GM21717 (cell line): ENCODE results near the gene PRR5.

Source experiments
- ATAC-seq: cut with Tn5 transposase; IDR thresholded peaks from one replicate; pipeline ENCODE4 v1.9.1; 2021; ENCODE audit warnings: mild to moderate bottlenecking, moderate library complexity; ENCODE audit not compliant: unreplicated experiment

The PRR5 gene

DNA sequence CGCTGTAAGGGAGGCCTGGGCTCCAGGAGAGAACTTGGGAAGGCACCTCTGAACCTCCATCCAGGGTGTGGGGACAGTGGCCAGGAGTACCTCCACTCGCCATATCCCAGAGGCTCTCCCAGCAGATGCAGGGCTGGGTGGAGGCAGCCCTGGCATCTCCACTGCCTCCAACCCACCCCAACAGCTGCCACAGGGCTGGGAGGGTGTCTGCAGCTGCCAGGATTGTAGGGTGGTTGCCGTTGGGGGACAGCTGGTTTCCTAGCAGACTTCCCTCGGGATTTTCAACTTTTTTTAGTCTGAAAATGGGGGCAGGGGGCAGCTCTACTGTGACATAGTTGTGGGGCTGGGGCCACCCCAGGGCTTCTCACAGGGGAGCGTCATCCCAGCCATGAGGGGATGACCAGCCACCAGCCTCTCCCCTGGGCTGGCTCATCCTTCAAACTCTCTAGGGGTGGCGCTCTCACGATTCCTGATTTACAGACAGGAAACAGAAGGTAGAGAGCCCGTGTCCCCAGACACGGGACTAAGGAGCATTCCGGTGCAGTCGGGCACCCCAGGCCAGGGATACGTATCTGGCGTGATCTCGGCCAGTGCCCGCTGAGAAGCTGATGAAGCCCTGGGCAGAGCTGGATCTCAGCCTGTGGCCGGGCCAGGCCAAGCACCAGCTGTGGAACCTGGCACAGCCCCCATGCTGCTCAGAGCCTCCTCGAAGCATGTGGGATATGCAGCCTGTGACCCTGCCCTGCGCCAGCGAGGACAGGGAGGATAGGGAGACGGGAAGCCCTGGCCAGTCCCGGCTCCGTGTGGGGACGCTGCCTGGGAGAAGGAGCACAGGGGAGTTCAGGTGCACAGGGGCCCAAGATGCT lies 9.9 kb downstream of the PRR5 start:
- ATAC-seq, result no peak

DNA sequence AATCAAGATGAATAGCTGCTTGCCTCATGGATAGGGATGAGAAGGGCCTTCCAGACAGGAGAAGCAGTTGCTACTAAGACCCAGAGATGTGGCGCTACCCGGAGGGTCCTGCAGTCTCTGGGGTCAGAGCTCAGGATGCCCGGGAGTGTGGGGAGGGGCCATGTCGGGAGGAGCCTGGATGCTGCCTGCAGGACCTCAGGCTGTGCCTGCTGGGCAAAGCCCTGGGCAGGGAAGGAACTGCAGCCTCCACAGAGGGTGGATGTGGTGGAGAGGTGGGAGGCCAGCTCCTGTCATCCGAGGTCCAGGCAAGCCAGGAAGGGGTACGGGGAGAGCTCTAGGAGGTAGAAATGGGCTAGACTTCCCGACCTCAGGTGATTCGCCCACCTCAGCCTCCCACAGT lies 11.0 kb downstream of the PRR5 start:
- ATAC-seq, result no peak

DNA sequence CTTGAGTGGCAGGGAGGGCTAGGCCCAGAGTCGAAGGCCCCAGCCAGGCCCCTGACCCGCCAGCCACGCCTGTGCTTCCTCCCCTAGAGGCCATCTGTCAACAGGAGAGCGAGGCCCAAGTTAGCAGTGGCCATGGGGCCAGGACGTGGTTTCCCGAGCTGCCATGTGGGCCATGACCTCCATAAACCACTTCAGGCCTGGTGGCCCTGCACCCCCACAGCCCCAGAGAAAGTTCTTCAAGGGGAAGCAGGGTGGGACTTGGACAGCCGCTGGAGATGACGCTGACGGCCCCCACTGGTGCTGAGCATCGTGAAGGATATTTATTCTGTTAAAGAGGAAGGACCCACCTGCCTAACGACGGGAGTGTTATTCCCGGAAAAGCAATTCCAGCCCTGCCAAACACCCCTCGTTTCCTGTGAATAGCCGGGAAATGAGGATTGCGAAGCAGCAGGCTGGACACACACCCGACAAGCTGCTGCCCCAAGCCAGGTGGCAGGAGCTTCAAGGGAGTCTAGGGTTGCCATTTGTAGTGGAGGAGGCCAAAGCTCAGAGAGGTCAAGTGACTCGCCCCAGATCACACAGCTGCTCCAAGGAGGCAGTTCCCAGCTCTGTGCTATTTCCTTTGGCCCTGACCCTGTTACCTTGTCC lies 12.8 kb downstream of the PRR5 start:
- ATAC-seq, result no peak

DNA sequence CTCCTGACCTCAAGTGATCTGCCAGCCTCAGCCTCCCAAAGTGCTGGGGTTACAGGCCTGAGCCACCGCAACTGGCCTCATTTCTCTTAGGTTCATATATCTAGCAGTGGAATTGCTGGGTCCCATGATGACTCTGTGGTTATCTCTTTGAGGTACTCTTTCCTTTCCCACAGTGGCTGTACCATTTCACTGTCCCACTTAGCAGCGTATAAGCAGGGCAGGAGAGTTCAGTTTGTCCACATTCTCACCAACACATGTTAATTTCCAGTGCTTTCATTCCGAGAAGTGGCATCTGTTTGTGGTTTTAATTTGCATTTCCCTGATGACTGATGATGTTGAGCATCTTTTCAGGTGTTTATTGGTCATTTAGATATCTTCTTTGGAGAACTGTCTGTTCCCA lies 16.4 kb downstream of the PRR5 start:
- ATAC-seq, result no peak

DNA sequence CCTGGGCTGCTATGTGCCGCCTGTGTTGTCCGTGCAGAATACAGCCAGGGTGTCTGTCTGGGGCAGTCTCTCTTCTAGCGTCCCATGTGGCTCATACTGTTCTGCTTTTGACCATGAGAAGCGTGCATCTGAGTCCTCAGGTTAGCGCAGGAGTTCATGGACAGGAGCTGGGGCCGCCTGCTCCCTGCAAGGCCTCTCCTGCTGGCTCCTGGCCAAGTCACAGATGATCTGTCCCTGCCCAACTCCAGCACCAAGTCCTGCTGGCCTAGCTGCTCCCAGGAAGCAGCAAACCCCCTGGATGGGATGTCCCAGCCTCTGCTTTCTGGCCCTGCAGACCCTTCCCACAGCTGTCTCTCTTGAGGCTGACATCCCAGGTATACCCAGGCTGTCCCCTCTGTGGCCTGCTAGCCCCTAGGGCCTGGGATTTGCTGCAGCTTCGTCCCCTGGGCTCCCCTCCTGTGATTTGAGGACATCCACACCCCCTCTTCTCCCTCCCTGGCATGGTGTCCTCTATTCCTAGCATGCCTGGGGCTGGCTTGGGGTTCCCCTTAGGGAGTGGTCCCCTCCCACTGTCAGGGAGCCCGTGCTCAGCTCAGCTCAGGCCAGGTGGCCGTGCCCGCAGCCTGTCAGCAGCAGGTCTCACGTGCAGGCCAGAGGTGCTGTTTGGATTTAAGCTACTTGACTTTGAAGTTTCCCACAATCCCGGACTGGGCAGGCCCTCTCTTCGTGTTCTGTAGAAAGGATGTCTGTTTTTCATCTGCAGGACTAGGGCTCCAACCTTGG lies 17.8 kb downstream of the PRR5 start:
- no peak for ATAC-seq

DNA sequence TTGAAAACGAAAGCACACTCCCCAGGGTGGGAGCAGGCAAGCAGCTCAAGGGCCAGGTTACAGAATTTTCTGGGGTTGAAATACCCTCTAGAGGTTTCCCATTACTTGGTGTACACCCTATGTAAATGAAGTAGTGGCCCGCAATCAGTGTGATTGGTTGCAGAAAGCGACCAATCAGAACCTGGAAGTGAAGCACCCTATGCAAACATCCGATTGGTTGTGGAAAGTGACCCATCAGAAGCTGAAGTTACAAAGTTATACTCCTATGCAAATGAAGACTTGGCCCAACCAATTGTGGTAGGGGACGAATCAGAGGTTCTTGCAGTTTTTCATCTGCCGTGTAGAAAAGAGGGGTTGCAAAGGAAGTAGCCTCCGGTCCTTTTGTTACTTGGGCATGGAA lies 19.2 kb downstream of the PRR5 start:
- no peak for ATAC-seq

DNA sequence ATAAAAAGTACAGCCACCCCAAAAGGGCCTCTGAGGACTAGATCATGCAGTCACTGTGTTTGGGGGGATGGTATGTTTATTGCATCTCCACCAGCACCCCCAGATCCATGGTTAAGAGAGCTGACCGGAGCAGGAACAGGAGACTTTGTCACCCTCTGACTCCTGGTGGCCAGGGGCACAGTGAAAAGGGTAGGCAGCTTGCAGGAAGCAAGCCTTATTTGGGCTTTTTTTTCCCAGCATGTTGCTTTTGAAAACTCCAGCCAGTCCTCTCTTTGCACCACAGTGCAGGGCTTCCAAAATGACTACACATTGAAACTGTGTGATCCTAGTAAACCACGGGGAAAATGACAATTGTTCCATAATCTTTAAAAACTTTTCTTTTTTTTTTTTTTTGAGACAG lies 20.6 kb downstream of the PRR5 start:
- no peak for ATAC-seq

DNA sequence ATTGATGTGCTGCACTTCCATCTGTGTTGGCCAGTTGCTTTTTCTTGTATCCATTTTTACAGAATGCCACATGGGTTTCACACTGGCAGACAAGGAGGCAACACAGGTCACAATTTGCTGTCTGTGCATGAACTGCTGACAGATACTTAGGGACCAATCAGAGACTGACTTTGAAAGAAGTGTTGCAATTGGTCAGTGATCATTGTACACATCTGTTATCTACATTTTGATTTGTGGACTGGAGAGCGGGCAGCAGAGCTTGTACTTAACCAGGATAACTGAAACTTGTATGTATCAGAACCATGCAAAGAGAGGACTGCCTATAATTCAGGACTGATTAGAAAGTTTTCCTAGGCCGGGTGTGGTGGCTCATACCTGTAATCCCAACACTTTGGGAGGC lies 21.8 kb downstream of the PRR5 start:
- ATAC-seq, result no peak

DNA sequence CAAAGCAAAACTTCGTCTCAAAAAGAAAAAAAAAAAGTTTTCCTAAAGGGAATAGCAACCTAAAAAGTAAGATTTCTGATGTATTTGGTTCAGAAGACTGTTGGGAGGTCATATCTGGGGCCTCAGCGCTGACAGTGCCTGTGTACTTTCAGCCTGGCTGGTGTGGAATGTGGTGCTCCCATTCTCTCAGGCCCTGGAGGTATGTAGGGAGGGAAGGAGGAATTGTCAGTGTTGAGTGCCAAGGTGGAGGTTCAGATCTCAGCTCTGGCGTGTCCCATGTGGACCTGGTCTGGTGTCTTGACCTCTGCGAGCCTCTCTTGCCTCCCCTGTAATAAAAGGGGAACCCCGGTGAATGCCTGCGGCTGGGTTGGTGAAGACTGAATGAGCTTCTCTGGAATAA lies 22.4 kb downstream of the PRR5 start:
- no peak for ATAC-seq

DNA sequence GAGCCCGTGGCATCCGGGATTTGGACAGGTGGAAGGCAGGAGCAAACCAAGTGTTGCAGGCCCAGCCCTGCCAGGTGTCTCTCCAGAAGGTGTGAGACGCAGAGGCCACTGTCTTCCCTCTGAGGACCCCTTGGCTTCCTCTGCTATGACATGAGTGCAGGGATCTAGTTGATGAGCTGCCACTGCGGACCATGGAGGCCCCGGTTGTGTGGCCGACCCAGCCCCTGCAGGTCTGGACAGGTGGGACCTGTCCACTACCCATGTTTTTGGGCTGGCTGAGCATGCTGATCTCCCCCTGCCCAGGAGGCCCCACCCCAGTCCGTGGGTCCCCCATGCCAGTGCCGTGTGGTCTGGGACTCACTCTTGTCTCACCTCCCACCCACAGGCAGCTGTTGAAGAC lies 22.9 kb downstream of the PRR5 start:
- no peak for ATAC-seq

DNA sequence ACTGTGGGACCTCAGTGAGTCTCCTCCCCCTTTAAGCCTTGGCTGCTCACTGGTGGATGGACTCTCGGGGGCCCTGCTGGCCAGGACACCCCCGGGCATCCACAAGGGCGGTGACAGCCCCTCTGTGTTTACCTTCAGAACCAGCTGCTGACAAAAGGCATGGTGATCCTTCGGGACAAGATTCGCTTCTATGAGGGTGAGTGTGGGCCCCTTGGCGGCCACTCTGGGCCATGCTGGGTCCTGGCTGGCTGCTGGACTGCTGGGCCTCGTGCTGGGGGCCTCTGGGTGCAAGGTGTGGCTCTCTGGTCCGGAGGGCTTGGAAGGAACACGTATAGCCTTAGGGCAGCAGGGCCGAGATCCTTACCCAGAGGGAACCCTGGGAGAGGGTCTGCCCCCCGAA lies 24.4 kb downstream of the PRR5 start:
- ATAC-seq, result no peak

DNA sequence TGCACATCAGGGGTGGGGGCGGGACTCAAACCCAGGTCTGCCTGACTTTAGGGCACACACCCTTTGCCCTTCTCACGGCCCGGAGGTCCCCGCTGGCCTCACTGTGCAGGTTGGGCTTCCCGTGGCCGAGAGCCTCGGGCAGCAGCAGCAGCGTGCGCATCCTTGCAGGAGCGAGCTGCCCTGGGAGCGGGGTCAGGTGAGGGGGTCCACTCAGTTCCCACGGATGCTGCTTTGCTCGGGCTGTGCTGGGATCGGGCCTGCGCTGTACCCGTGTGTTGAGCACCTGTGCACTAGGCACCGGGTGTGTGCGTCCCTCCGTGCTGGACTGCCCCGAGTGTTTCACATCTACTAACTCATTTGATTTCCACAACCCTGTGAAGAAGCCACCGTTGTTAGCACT lies 25.1 kb downstream of the PRR5 start:
- ATAC-seq, result no peak

DNA sequence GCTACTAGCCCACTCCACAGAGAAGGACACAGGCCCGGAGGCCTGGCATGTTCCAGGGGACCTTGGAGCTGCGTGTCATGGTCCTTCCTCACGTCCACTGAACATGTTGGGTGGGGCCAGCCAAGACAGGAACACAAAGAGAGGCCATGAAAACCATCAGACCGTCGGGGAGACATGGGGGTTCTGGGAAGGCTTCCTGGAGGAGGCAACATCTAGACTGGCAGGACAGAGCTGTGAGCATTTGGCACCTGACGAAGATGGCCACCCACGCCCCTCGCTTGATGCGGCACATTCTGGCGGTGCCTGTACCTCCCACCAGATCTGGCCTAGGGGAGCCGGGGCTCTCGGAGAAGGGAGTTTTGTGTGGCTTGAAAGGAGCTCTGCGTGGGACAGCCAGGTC lies 25.7 kb downstream of the PRR5 start:
- ATAC-seq, result no peak

DNA sequence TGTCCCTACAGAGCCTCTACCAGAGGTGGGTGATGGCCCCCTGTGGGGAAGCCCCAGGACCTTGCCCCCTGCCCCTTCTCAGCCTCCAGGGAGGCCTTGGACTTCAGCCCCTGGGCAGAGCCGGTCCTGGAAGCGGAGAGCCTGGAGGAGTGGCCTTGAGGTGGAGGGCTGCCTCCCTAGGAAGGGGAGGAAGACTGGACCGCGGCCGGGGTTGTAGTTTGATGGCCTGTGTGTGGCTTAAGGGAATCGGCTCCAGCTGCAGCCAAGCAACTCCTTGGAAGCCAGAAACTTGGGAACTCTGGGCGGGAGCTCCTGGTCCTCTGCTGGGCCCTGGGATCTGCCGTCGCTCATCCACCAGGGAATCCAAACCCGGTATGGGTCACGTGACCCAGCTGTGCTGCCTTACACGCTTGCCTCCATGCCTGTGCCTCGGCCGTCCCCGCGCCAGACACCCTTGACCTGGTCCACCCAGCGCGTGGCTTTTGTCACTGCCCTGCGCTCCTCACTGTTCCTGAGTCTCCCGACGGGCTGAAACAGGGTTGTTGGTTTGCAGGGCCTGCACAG lies 26.8 kb downstream of the PRR5 start:
- no peak for ATAC-seq

DNA sequence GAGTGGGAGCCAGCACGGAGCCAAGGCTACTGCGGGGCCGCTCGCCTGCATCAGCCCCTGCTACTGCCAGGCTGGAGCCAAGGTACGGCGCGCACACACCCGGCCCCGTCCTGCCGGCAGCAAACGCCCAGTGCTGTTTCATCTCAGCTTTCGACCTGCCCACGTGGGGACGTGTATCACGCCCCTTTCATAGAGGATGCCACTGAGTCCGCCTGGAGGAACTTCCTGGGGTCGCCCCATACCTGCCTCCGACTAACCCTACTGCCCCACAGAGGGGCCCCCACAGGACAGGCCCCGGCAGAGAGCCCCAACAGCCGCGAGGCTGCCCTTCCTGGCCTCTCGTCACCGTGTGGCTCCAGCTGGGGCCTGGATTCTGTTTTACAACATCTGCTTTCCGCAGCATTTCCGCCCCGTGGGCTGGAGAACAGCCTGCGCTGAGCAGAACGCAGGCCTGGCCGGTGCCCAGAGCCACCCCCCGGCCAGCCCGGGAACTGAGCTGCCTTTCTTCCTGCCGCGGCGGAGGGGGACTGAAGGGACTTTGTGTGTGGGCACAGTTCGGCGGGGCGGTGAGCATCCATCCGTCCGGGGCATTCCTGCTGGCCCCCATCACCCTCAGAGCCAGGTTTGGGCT lies 27.5 kb downstream of the PRR5 start:
- no peak for ATAC-seq

DNA sequence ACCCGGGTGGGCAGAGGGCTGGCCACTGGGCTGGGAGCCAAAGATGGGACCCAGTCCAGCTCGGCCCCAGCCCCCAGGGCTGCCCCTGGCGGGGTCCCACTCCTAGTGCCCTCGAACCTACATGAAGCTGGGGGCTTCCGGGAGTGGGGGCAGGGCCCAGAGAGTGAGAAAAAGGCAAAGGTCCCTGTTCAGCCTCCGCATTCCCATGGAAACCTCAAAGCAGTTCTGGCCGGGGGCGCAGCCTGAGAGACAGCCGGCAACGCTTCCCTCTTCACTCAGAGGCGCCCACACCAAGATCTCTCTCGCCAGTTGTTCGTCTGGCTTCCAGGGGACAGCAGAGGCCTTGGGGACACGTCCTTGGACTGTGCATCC lies 28.0 kb downstream of the PRR5 start:
- ATAC-seq, result no peak

DNA sequence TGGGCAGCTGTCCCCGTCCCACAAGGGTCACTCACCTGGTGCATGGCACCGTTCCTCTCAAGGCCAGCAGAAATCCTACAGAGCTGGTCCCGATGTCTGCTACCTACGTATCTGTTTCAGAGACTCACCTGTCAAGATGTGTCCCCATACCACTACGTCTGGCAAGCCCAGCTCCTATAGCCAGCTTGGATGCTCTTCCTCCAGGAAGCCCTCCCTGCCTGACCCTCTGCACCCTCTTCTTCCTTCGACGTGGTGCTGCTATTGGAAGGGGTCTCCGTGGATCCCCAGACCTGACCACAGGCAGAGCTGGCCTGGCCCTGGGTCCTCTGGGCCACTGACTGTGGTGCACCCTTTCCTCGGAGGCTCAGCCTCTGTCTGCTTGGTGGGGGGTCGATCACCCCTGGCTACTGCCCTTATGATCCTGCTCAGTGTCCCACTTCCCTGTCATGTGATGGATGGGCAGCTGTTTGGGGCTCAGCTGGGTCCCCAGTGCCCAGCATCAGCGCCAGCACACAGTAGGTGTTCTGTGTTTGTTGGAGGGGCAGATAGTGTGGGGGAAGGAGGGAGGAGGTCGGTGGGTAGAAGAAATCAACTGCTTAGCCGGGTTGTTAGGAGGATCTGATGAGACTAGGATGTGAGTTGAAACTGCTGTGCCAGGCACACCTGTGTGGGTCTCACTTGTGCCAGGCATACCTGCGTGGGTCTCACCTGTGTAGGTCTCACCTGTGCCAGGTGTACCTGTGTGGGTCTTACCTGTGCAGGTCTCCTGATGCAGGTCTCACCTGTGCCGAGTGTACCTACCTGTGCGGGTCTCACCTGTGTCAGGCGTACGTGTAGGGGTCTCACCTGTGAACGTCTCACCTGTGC lies 28.7 kb downstream of the PRR5 start:
- ATAC-seq, result no peak

DNA sequence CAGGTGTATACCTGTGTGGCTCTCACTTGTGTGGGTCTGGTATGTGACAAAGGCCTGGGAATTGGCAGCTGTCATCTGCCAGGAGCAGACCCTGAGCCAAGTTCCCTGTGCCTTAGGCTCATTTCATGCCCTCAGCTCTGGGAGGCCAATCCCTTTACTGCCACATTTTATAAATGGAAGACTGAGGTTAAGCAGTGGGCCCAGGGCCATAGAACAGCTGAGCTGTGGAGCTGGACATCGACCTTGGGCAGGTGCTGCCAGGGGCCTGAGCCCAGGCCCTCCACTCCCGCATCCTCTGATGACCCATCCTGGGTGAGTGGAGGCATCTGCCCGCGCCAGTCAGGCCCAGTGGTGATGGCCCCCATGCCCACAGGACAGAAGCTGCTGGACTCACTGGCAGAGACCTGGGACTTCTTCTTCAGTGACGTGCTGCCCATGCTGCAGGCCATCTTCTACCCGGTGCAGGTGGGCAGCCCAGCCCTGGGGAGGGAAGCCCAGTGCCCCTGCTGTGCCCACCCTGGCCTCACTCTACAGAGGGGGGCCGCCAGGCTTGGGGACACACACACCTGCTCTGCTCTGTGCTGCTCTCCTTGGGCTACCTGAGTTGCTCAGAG lies 29.5 kb downstream of the PRR5 start:
- ATAC-seq, result no peak

DNA sequence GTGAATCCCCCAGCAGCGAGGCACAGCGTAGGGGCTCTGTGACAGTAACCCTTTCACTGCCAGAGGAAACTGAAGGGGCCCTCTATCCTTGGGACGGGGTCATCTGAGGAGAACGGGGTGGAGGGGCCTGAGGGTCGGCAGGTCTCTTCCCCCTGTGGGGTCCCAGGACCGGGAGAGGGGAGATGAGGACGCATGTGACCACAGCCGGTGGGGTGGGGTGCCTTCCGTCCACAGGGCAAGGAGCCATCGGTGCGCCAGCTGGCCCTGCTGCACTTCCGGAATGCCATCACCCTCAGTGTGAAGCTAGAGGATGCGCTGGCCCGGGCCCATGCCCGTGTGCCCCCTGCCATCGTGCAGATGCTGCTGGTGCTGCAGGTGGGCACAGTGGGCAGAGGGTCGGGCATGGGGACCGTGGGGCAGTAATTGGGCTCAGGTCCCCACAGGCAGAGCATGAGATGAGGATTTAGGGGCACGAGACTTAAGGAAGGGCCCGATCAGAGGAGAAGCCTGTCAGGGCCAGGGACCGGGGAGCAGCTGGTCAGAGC lies 30.1 kb downstream of the PRR5 start:
- no peak for ATAC-seq
